Stimulated activated CD4-positive, alpha-beta T cell treated with anti-CD3 and anti-CD28 coated beads, TNF-alpha, amount 100 ng/mL, for 48 hours (primary cell): ENCODE data around the gene RPL28.
"Not testable (repeated sequence)": the region's sequence is repeated elsewhere in the genome, so short reads cannot be mapped to it uniquely, and the experiment has no call there.

Source experiments
- DNase-seq, 3 donors: peaks; one replicate each; pipeline ENCODE4 v3.0.0-alpha.2; 2020; ENCODE audit warnings: low read depth in 3 of 3

Gene RPL28

DNA sequence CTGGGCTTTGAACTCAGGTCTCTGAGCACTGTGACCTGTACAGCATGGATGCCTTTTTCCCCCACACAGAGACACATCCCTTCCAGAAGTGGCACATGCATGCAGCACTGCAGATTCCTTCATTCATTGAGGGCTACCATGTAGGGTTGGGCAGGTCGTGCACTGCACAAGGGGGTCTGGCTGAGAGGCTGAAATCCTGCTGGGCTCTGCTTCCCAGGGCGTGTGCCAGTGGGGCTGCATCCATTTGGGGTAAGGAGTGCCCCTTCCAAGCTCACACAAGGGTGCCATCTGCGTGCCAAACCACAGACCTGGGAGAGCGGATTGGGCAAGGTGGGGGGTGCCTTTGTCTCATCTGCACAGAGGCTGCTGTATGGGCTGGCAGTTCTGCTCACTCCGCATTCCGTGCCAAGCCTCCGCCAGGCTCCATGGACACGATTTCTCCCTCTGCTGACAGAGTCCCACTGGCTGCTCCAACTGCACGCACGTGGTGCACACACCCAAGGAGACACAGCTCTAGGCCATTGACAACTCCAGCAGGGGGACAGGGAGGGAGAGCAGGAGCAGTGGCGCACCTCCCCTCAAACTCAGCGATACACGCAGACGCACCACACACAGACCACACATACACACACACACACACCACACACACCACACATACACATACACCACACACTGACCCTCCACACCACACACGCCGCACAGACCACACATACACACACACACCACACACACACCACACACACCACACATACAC is 61.9 kb downstream of the RPL28 start:
- DNase-seq, result no peak

DNA sequence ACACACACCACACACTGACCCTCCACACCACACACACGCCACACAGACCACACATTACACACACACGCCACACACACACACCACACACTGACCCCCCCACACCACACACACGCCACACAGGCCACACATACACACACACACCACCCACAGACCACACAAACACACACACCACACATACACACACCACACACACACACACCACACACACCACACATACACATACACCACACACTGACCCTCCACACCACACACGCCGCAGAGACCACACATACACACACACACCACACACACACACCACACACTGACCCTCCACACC is 62.4 kb downstream of the RPL28 start:
- DNase-seq, result not testable (repeated sequence)

DNA sequence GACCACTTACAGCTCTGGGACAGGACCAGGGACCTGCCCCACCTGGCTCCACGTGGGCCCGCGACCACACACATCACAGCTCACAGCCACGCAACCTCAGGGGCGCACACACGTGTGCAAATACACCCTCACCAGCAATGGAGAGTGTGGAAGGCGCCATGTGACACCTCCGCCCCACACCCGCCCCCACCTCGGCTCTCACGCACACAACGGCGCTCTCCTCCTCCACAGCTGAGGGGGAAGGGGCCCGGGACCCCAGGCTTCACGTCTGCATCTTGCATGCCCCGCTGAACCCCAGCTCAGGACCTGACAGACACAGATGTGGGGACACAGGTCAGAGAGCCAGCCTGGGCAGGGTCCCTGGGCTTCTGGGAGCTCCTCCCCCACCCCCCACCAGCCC is 63.7 kb downstream of the RPL28 start:
- DNase-seq, result no peak

DNA sequence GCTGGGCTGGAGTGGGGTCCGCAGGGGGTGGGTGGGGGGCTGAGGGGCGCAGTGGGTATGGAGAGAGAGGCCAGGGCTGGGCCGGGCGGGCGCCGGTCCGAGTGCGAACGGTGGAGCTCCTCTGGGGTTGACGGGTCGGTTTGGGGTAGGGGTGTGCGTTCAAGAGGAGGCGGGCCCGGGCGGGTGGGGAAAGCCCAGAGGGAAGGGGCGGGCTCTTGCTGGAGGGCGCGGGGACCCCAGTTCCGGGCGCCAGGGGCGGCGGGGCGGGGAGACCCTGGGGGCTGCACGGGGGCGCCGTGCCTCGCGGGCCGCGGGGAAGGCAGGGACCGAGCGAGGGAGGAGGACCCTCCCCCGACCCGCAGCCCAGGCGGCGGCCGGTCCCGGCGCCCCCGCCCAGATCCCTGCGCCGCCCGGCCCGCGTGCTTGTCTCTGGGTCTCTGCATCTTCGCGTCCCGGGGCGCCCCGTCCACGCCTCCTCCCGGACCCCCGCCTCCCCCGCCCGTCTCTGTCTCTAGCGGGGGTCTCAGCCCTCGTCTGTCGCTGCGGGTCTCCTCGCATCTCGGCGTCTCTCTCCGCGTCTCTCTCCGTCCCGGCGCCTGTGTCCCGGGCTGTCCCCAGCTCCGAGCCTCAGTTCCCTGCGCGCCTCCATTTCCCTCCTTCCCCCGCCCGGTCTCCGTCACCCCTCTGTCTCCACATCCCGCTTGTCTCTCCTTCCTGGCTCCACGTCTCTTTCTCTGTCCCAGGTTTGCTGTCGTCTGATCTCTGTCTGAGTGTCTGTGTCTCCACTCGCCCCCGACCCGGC is 65.6 kb downstream of the RPL28 start:
- no peak for DNase-seq

DNA sequence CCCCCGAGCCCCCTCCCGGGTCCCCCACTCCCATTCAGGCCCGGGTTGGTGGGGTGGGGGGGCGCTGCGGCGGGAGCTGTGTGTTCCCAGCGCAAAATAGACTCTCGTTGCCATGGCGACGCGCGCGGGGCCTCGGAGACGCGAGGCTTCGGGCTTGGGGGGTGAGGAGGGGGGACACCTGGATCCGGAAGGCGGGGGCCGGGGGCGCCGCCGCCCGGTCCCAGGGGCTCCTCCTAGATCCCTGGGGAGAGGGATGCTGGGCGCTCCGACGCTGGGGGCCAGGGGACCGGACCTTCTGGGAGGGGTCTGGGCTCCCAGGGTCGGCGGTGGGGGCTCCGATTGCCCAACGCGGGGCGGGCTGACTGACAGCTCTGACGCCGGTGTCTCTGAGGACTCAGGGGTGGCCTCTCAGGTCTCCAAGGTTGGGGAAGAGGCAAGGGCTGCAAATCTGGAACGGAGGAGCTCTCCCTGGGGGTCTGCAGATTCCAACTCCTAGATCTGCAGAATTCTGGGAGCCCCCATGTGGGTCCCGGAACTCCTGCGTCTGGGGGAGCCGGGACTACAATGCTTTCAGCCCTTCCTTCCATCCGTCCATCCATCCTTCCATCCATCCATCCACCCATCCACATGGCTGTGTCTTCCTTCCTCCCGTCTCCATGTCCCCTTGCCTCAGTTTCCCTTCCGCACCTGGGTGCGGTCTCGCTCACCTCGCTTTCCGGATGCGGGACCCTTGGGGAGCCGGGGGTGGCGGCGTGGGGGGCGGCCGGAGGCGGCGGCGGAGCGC is 66.4 kb downstream of the RPL28 start:
- DNase-seq, result no peak
